Dedifferentiated amniotic fluid mesenchymal stem cell (primary cell): ENCODE measurements around the gene ASTN2.

Experiments
- DNase-seq: peaks from one replicate; pipeline ENCODE4 v3.0.0-alpha.2; 2016; ENCODE audit errors: extremely low spot score

Gene ASTN2

DNA sequence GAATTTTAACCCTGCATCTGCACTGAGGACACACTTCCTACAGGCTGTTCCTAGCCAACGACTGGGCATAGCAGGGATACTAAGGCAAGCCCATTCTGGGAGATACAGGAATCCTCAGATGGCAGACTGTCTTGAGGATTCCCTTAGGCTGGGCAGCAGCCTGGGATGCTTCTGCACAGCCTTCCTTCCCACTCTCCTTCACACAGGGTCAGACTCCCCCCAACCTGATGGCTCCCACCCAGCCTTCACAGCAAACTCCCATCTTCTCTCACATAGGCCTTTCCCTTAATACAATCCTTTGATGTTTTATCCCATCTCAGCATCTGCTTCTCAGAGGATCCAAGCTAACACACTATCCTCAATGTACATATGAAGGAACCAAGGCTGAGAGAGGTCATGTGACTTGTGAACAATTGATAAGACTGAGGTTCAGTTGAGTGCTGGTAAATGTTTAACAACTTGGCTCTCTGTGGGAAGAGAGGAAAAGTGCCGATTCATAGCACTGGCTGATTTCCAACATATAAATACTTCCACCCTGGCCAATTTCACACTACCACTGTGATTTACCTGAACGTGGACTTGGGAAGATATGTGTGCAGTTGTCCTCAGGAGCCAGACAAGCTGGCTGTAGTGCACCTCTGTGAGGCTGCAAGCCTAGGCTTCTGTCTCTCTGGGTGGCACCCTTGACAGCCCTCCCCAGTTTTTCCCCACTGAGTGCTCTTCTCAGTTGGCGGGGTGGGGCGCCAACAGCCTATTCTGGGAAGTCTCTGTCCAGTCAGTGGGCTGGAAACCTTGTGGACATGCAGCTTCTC, 848.0 kb downstream of the ASTN2 start:
- DNase-seq, result no peak

DNA sequence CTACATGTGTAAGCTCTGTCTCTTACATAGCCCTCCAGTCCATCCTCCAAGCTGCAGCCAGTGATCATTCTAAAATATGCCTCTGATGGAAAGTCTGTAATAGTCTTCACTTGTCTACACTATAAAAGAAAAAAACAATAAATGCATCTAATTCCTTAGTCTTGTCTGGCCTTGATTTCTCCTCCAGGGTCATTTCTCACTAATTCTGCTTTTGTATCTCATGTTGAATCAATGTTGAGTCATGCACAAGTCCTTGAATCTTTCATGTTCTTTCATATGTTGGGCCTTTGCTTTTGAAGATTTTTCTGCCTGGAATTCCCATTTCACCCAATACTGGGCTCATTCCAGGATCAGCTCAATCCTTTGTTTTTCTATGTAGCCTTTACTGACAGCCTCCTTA, 848.9 kb downstream of the ASTN2 start:
- DNase-seq, result no peak

- DNase-seq, result no peak
These were observed 850.5 kb downstream of the ASTN2 start for GRCh38 chr9:116564266-116564793.

- no peak for DNase-seq
These were observed 855.9 kb downstream of the ASTN2 start for GRCh38 chr9:116558818-116559540.

DNA sequence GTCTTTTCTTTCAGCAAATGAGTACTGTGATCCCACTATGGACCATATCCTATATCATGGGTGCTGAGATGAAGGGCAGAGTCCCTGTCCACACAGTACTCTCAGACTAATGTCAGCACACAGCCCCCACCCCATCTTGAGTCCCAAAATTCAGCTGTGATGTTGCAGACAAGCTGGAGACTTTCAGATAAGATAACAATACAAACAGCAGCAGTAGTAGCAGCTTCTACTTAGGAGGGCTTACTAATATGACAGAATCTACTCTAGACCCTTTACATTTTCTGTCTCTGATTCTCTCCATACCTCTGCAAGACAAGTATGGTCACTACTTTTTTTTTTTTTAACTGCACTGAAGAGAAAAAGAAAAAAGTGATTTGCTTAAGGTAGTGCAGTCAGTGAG, 856.8 kb downstream of the ASTN2 start:
- DNase-seq, result no peak

DNA sequence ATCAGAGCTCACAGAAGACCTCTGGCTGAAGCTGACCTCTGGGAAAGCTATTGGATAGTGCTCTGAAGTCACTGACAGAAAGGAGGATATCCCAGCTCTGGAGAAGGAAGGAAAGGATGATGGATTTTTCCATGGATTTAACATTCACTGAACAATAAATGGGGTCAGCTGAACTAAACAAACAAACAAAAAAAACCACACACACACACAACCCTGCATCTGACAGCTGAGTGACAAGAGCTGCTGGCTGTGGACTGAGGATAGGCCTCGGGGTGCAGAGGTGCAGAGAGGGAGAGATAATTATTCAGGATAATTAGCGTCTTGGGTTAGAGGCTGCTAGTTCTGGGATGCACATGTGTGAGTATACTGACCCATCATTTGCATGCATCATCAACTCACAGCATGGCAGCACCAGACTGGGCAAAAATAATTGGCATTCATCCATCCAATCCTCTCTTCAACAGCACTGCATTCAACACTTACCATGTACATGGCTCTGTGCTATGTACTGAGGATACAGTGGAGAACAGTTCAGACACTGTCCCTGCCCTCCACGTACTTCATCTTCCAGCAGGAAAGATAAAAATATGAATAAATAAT, 859.2 kb downstream of the ASTN2 start:
- DNase-seq, result no peak

GRCh38 chr9:116555119-116555518, 859.7 kb downstream of the ASTN2 start:
- no peak for DNase-seq

DNA sequence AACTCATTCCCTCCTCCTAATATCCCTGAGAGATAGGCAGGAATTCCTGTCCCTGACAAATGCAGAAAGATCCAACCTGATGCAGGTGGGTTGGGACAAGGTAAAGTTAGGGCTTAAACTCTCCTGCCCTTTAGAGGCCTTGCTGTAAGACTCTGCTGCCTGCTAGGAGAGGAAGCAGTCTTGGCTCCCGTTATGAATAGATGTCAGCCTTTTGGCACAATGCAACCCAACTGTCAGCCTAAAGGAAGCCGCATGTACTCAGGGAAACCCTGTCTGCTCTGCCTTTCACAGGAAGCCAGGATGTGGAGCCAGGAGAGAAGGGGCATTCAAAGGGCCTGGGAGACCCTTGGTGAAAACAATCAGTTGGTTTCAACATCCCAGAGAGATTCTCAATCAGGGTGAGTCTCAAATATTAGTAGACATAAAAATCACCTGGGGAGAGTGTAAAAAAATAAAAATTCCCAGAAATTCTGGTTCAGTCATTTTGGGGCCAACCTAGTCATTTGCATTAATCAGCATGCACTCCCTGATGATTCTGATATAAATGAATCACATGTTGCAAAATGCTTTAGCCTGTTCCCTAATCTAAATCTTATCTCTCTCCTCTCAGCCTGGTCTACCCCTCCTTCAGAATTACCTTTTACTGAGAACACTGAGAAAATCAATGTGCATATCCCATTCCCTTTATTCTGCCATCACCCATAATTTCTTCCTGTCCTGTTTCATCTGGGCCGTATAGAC, 864.0 kb downstream of the ASTN2 start:
- peak; percentile 24 for DNase-seq

- no peak for DNase-seq
These were observed 864.8 kb downstream of the ASTN2 start for GRCh38 chr9:116549786-116550660.

DNA sequence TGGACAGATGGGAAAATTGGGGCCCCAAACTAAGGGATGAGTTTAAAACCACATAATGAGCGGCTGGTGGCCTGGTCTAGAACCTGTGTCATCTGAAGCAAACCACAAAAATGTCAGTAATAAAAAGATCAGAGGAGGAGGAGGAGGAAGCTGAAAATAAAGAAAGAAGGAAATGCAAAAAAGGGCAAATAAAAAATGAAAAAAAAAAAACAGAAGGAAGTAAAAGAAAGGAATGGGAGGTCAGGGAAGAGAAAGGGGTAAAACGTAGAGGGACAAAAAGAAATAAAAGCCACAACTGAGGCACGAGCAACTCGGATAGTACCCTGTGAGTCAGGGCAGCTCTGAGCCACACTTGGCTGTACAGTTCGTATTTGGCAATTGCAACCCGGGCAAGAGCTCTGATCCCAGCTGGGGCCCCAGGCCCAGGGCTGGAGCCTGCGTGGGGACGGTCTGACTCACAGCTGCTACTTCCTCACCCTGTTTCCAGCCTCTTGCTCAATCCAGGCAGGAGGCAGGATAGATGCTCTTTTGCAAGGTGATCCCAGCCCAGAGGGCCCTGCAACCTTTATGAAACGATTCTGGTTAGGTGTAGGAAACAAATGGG, 865.7 kb downstream of the ASTN2 start:
- DNase-seq, result peak; percentile 96

GRCh38 chr9:116547729-116548426, 867.0 kb downstream of the ASTN2 start:
- no peak for DNase-seq

- no peak for DNase-seq
These were observed 867.9 kb downstream of the ASTN2 start for GRCh38 chr9:116546711-116547581.

- DNase-seq, result no peak
These were observed 870.0 kb downstream of the ASTN2 start for GRCh38 chr9:116544896-116545295.

DNA sequence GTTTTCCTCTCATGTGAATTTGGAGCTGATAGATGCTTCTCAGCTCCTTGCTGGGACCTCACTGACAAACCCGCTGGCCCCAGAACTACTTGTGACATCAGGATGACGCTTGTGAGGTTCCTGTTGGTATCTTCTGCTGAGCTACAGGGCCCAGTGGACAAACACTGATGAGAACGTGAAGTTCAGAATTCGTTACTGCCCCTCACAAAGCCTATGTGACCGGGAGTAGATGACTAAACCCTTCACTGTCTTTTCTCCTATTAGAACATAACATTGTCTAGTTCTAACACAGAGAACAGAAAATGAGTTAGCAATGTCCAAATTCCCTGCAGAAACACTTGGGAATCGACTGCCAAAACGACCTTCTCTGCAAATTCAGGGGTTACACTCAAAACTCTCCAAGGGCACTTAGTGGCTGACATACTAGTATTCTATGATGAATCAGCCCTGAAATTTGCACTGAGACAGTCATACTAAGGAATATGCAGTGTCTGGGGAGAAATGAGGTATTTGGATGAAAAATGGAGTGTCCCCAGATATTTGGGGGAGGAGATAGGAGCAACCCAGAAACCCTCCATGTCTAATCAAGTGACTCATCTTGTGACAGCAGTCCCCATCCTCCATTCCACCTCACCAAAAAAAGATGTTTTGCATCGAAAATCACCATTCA, 871.0 kb downstream of the ASTN2 start:
- peak; percentile 24 for DNase-seq

- DNase-seq, result no peak
These were observed 873.5 kb downstream of the ASTN2 start for GRCh38 chr9:116541402-116541801.

- DNase-seq, result no peak
These were observed 875.3 kb downstream of the ASTN2 start for GRCh38 chr9:116539549-116539948.

GRCh38 chr9:116525611-116526010, 889.2 kb downstream of the ASTN2 start:
- no peak for DNase-seq

- DNase-seq, result no peak
These were observed 889.9 kb downstream of the ASTN2 start for GRCh38 chr9:116524778-116525470.
